ENCODE measurements around the gene TREML1. TPM values are rescaled to one million over a fixed set of nuclear protein-coding genes. Genes with fewer than 3 reads are reported as not detected.

The TREML1 gene
- total and polyA plus RNA-seq, 2 of the 8 experiments (the other 6 are each of a cell fraction or from before 2014, with no cell fraction given), result 0.08 TPM; not detected in 1

GRCh38 chr6:41100871-41101287 lies 53.3 kb downstream of the TREML1 start (continued):
- no peak for TF ChIP-seq RNF2 (IDR thresholded peaks at IDR 0.05; ENCODE audit: borderline replicate concordance, low read depth, low read length, missing control alignments, poor library complexity, severe bottlenecking)
- TF ChIP-seq SP1 (IDR thresholded peaks at IDR 0.05; ENCODE audit: low read depth, low read length), result no peak; the same call in 1 of the 2 replicates
- 0 out of 2 replicates have a peak, but pooled peaks have one; percentile 6 for TF ChIP-seq FOSL1 (IDR thresholded peaks at IDR 0.05; ENCODE audit: insufficient read depth, low read depth, low read length)
- 0 out of 2 replicates have a peak, but pooled peaks have one; percentile 8 for TF ChIP-seq RXRA (IDR thresholded peaks at IDR 0.05; ENCODE audit: insufficient read depth, low read depth, low read length)
- TF ChIP-seq RAD21 (IDR thresholded peaks at IDR 0.05 in 1 of 2, conservative IDR thresholded peaks at IDR 0.05 in 1 of 2; ENCODE audit: low read depth in 2 of 2, low read length in 2 of 2), result peak; percentile 76 to 89
- TF ChIP-seq SIN3A (conservative IDR thresholded peaks at IDR 0.05 in 1 of 2, IDR thresholded peaks at IDR 0.05 in 1 of 2; ENCODE audit: low read depth in 1 of 2, low read length in 2 of 2), result peak; percentile 50 to 66; a peak in 1 of 4 replicates
- no peak for TF ChIP-seq USF2 (IDR thresholded peaks at IDR 0.05; ENCODE audit: low read length)
- peak; percentile 38; the same call in 1 of the 2 replicates for TF ChIP-seq CHD2 (IDR thresholded peaks at IDR 0.05; ENCODE audit: low read length)
- peak; percentile 47 for TF ChIP-seq TAF7 (optimal IDR thresholded peaks at IDR 0.05; ENCODE audit: borderline replicate concordance, low read depth, low read length)
- no peak for TF ChIP-seq SAP30 (IDR thresholded peaks at IDR 0.05; ENCODE audit: insufficient read depth, insufficient replicate concordance, low read length)

Other genes with a start within 250 kb of the TREML1 start
- gene UNC5CL, start 115.1 kb downstream of the TREML1 start, total RNA-seq (2021; fragmentation: NEBNext Ultra II Directional; extraction: Animal tissue kit (Norgen Biotek cat#: 25700)), result 1.3 and 1.4 TPM in 2 replicates
- 1.7 and 2.3 TPM in 2 replicates for gene UNC5CL, start 115.1 kb downstream of the TREML1 start, polyA plus RNA-seq (2011; rRNA removed)
- not detected in 2 replicates for gene TSPO2, start 111.9 kb downstream of the TREML1 start, total RNA-seq (2021; fragmentation: NEBNext Ultra II Directional; extraction: Animal tissue kit (Norgen Biotek cat#: 25700))
- gene TSPO2, start 111.9 kb downstream of the TREML1 start, polyA plus RNA-seq (2011; rRNA removed), result not detected in 2 replicates
- gene APOBEC2, start 101.1 kb downstream of the TREML1 start, total RNA-seq (2021; fragmentation: NEBNext Ultra II Directional; extraction: Animal tissue kit (Norgen Biotek cat#: 25700)), result not detected in 2 replicates
- gene APOBEC2, start 101.1 kb downstream of the TREML1 start, polyA plus RNA-seq (2011; rRNA removed), result not detected in 2 replicates
- 35.1 and 35.8 TPM in 2 replicates for gene OARD1, start 82.0 kb downstream of the TREML1 start, total RNA-seq (2021; fragmentation: NEBNext Ultra II Directional; extraction: Animal tissue kit (Norgen Biotek cat#: 25700))
- gene OARD1, start 82.0 kb downstream of the TREML1 start, polyA plus RNA-seq (2011; rRNA removed), result 10.0 and 16.8 TPM in 2 replicates
- gene NFYA, start 81.4 kb downstream of the TREML1 start, total RNA-seq (2021; fragmentation: NEBNext Ultra II Directional; extraction: Animal tissue kit (Norgen Biotek cat#: 25700)), result 33.7 and 35.5 TPM in 2 replicates
- gene NFYA, start 81.4 kb downstream of the TREML1 start, polyA plus RNA-seq (2011; rRNA removed), result 19.7 and 19.8 TPM in 2 replicates
- not detected in 2 replicates for gene TREM2, start 8.8 kb upstream of the TREML1 start, total RNA-seq (2021; fragmentation: NEBNext Ultra II Directional; extraction: Animal tissue kit (Norgen Biotek cat#: 25700))
- 0.20 and 0.24 TPM in 2 replicates for gene TREM2, start 8.8 kb upstream of the TREML1 start, polyA plus RNA-seq (2011; rRNA removed)
- gene TREML2, start 46.8 kb upstream of the TREML1 start, total RNA-seq (2021; fragmentation: NEBNext Ultra II Directional; extraction: Animal tissue kit (Norgen Biotek cat#: 25700)), result 0.09 and 0.11 TPM in 2 replicates
- 0.18 and 0.22 TPM in 2 replicates for gene TREML2, start 46.8 kb upstream of the TREML1 start, polyA plus RNA-seq (2011; rRNA removed)
- gene TREML4, start 74.0 kb upstream of the TREML1 start, total RNA-seq (2021; fragmentation: NEBNext Ultra II Directional; extraction: Animal tissue kit (Norgen Biotek cat#: 25700)), result not detected in 2 replicates
- not detected in 2 replicates for gene TREML4, start 74.0 kb upstream of the TREML1 start, polyA plus RNA-seq (2011; rRNA removed)
- gene TREM1, start 132.3 kb upstream of the TREML1 start, total RNA-seq (2021; fragmentation: NEBNext Ultra II Directional; extraction: Animal tissue kit (Norgen Biotek cat#: 25700)), result not detected in 2 replicates
- gene TREM1, start 132.3 kb upstream of the TREML1 start, polyA plus RNA-seq (2011; rRNA removed), result not detected in 2 replicates
- gene NCR2, start 181.3 kb upstream of the TREML1 start, total RNA-seq (2021; fragmentation: NEBNext Ultra II Directional; extraction: Animal tissue kit (Norgen Biotek cat#: 25700)), result not detected in 2 replicates
- not detected in 2 replicates for gene NCR2, start 181.3 kb upstream of the TREML1 start, polyA plus RNA-seq (2011; rRNA removed)